Left ventricle myocardium inferior (tissue), 1 donor: ENCODE results near the gene TMEM272. TPM values are rescaled to one million over a fixed set of nuclear protein-coding genes. Genes with fewer than 3 reads are reported as not detected.

Experiments
- DNase-seq: peaks from one replicate; pipeline ENCODE4 v3.0.0-alpha.2; 2020
- H3K27ac ChIP-seq: fragments of 200-600 bp; replicated peaks from 2 replicates; pipeline ENCODE4 v1.8.0; 2021
- H3K27me3 ChIP-seq: fragments of 200-600 bp; 2 replicates; pipeline ENCODE4 v1.8.0; 2021; ENCODE audit warnings: low read depth
- H3K36me3 ChIP-seq: fragments of 200-600 bp; 2 replicates; pipeline ENCODE4 v1.8.0; 2021
- H3K4me1 ChIP-seq: fragments of 200-600 bp; 2 replicates; pipeline ENCODE4 v1.8.0; 2021
- H3K4me3 ChIP-seq: fragments of 200-600 bp; 2 replicates; pipeline ENCODE4 v1.8.0; 2021; ENCODE audit warnings: mild to moderate bottlenecking, moderate library complexity
- H3K9me3 ChIP-seq: fragments of 200-600 bp; replicated peaks from 2 replicates; pipeline ENCODE4 v1.8.0; 2021
- intact Hi-C: fragments of 100-400 bp; cut with micrococcal nuclease; formaldehyde crosslinking; loops from one replicate; pipeline ENCODE4 v1.11.0; 2022
- total RNA-seq: library from RNA; stranded (reverse); fragmentation: NEBNext Ultra II Directional; extraction: Animal tissue kit (Norgen Biotek cat#: 25700); gene quantifications from one replicate; pipeline ENCODE4 v1.2.1, GENCODE V29; 2021
- TF ChIP-seq, protein P1 (sequence below): fragments of 200-600 bp; IDR thresholded peaks from 2 replicates; pipeline ENCODE4 v1.8.0; 2021; ENCODE audit warnings: antibody characterized with exemption, mild to moderate bottlenecking, borderline replicate concordance
- donor health status: DM: no; HTN: yes; CAD: no; lungs with severe emphysema.

TMEM272 gene
- total RNA-seq, 1 donor from 2014 or later = 0.30 TPM

DNA sequence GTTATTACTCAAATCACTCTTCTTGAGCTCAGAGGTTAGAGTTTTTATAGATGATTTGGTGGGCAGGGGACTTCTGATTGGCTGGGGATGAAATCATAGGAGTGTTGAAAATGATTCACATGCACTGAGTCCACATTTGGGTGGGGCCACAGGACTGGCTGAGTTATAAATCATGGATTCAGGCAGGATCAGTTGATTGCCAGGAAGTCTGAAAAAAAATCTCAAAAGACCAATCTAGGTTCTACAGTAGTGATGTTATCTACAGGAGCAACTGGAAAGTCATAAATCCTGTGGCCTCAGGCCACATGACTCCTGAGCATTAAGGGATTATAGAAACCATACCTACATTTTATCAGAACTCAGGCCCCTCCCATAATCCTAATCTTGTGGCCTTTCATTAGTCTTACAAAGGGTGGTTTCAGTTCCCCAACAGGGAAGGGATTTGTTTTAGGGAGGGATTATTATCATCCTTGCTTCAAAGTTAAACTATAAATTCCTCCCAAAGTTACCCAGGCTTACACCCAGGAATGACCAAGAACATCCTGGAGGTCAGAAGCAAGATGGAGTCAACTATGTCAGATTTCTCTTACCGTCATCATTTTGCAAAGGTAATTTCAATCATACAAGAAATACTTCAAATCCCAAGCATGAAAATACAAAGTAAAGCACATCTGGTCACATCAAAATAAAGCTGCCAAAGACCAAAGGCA, 11.2 kb upstream of the TMEM272 start:
- no peaks in the 10 kb centered on the region for H3K27me3 ChIP-seq
- H3K36me3 ChIP-seq = no peaks in the 10 kb centered on the region
- H3K4me1 ChIP-seq = no peaks in the 10 kb centered on the region
- intact Hi-C loops = no loop called here
- DNase-seq = no peak
- no peak overlapping the region for H3K27ac ChIP-seq
- no peak overlapping the region for H3K4me3 ChIP-seq
- TF ChIP-seq, protein P1, sequence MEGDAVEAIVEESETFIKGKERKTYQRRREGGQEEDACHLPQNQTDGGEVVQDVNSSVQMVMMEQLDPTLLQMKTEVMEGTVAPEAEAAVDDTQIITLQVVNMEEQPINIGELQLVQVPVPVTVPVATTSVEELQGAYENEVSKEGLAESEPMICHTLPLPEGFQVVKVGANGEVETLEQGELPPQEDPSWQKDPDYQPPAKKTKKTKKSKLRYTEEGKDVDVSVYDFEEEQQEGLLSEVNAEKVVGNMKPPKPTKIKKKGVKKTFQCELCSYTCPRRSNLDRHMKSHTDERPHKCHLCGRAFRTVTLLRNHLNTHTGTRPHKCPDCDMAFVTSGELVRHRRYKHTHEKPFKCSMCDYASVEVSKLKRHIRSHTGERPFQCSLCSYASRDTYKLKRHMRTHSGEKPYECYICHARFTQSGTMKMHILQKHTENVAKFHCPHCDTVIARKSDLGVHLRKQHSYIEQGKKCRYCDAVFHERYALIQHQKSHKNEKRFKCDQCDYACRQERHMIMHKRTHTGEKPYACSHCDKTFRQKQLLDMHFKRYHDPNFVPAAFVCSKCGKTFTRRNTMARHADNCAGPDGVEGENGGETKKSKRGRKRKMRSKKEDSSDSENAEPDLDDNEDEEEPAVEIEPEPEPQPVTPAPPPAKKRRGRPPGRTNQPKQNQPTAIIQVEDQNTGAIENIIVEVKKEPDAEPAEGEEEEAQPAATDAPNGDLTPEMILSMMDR = no peak
- H3K9me3 ChIP-seq = no peaks in the 10 kb centered on the region

DNA sequence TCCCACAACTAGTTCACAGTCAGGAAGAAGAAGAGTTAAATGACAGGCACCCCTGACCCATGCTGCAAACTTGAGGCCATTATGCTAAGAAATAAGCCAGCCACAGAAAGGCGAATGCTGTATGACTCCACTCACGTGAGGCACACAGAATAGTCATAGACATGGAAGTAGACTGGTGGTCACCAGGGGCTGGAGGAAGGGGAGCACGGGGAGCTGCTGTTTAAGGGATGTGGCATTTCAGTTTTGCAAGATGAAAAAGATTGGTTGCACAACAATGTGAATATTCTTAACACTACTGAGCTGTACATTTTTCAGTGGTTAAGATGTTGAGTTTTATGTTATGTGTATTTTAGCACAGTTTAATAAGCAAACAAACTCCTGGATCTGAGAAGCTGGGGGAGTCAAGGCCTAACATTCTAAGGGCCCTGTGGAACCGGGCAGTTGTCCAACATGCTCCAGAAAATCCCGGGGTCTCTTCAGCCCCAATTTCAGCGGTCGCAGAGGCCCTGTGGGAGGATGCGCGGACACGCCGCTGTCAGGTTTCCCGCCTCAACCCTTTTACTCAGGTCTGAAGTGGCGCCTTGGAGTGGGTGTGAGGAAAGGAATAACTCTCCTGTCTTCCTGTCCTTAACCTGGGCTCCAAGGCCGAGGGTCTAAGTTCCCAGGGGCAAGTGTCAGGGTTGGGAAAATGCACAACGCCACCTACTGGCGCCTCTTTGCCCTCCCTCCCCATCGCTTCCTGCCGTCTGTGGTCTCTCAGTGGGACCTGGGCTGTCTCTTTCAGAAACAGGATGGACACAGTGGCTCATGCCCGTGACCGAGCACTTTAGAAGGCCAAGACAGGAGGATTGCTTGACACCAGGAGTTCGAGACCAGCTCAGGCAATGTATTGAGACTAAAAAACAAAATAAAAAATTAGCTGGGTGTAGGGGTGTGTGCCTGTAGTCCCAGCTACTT, 4.4 kb upstream of the TMEM272 start:
- no peak overlapping the region for H3K27ac ChIP-seq
- no peaks in the 10 kb centered on the region for H3K36me3 ChIP-seq
- H3K9me3 ChIP-seq = no peaks in the 10 kb centered on the region
- H3K27me3 ChIP-seq = no peaks in the 10 kb centered on the region
- peaks cover 14% of the 10 kb centered on the region for H3K4me1 ChIP-seq
- TF ChIP-seq, protein P1 = peak; percentile 67
- intact Hi-C loops = no loop called here
- peak; percentile 35 for DNase-seq
- H3K4me3 ChIP-seq = no peak overlapping the region

DNA sequence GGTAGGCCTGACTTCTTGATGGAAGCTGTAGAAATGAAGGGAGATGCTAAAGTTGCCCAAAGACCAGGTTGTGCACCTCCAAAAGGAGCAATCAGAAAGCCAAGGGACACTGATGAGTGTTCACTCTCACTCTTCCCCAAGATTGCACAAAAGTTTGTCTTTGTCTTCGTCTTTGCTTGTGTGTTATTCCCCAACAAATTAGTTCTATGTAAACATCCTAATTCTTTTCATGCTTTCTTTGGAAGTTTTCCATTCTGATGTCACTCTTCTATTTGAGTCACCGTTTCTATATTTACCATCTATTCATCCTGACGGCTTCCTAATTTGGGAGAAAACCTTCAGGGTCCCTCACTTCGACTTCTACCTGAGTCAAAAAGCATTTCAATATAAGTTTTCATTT, 3.7 kb upstream of the TMEM272 start:
- Histone ChIP-seq H3K27ac (no peak overlapping the region), H3K4me1 (peaks cover 14% of the 10 kb centered on the region), H3K9me3 (no peaks in the 10 kb centered on the region), H3K27me3 (no peaks in the 10 kb centered on the region), H3K4me3 (no peak overlapping the region), H3K36me3 (no peaks in the 10 kb centered on the region)
- TF ChIP-seq, protein P1 = no peak
- DNase-seq = no peak
- intact Hi-C loops = no loop called here

DNA sequence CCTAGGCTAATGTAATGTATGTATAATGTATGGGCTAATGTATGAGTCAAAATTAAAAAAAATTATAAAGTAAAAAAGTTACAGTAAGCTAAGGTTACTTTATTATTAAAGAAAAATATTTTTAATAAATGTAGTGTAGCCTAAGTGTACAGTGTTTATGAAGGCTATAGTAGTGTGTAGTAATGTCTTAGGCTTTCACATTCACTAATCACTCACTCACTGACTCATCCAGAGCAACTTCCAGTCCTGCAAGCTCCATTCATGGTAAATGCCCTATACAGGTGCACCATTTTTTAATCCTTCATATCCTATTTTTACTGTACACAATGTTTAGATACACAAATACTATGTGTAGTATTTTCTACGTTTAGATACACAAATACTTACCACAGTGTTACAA, 1.8 kb upstream of the TMEM272 start:
- Histone ChIP-seq H3K4me3 (no peak overlapping the region), H3K27ac (no peak overlapping the region), H3K36me3 (no peaks in the 10 kb centered on the region), H3K4me1 (peaks cover 14% of the 10 kb centered on the region), H3K27me3 (no peaks in the 10 kb centered on the region), H3K9me3 (no peaks in the 10 kb centered on the region)
- intact Hi-C loops = no loop called here
- DNase-seq = no peak
- TF ChIP-seq, protein P1 = no peak

DNA sequence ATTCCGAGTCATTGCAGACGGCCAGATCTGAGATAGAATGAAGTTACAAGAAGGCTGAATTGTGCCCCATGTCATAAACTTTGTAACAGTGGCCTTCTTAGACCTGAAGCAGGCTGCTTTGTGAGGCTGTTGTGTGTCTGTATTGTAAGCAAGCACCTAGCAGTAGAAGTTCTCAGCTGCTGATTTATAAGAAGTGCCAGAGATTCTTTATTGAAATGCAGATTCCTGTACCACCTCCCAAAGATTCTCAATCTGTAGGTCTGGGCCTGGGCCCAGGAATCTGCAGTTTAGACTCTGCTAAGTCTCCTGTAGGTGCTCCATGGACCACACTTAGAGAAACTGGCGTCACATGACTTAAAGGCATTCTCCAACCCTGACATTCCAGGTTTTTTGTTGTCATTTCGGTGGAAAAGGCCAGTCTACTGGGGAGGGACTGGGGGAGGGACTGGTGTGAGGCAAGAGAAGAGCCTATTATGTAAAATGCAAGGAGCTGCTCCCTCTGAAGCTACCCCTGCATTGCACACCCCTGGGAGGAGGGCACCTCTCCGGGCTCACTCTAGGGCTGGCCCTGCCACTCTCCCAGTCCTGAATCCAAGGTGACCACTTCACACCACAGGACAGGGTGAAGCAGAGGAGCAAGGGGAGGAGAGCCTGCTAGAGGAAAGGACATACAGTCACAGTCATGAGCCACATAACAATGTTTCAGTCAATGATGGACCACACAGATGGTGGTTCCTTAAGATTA, 769 bp upstream of the TMEM272 start:
- H3K27me3 ChIP-seq = no peaks in the 10 kb centered on the region
- peaks cover 14% of the 10 kb centered on the region for H3K4me1 ChIP-seq
- no peak overlapping the region for H3K27ac ChIP-seq
- intact Hi-C loops = no loop called here
- no peaks in the 10 kb centered on the region for H3K9me3 ChIP-seq
- TF ChIP-seq, protein P1 = no peak
- H3K36me3 ChIP-seq = no peaks in the 10 kb centered on the region
- DNase-seq = no peak
- H3K4me3 ChIP-seq = no peak overlapping the region
